Iris pigment epithelial cell (primary cell): Measurements from ENCODE around the gene HEPN1.

Source experiments
- DNase-seq: peaks from one replicate; pipeline ENCODE4 v3.0.0-alpha.2; 2011; ENCODE audit warnings: low read depth

HEPN1 gene

DNA sequence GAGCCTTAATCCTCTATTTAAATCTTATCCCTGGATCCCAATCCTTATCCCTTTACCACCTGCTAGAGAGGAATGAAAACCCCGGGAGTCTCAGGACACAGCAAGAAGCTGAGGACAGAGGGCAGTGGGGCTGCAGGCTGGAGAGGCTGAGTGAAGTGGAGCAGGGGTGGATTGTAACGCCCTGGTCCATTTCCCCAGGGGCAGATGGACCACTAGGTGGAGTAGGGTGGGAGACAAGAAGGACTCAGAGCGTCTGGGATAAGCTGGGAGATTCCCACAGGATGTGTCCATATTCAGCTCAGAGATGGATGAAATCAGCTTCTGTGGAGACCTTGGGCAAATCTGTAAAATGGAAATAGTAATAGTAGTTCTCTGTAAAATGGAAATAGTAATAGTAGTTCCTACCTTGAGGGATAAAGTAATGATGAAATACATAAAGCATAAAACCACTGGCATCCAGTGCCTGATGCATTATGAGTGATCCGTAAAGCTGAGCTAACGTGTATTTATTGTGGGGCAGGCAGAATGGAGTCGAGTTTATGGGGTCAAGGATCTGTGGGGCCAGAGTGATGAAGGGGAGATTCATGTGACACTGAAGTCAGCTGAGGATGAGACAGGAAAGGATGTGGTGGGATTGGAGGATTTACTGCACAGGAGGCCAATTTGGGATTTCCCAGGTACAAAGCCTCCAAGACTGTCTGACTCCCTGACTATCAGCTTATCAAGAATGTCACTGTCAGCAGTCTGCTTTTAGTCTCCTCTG is 19.5 kb upstream of the HEPN1 start:
- DNase-seq: no peak

DNA sequence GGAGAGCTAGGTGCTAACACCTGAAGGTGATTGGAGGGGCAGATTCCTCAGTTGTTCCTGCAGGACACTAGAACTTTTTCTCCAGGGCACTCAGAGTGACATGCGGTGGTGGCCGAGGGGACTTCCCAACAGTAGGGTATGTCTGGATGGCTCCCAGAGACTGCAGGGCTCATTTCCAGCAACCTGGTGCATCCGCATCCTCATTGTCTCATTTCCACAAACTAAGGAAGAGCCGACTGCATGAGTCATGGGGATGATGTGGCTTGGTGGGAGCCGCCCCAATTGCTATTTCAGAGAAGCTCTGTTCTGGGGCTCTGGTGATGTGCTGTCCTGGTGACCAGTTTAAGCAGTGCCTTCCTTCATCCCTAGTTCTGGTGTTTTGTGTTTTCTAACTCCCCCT is 18.6 kb upstream of the HEPN1 start:
- DNase-seq: peak; percentile 87

DNA sequence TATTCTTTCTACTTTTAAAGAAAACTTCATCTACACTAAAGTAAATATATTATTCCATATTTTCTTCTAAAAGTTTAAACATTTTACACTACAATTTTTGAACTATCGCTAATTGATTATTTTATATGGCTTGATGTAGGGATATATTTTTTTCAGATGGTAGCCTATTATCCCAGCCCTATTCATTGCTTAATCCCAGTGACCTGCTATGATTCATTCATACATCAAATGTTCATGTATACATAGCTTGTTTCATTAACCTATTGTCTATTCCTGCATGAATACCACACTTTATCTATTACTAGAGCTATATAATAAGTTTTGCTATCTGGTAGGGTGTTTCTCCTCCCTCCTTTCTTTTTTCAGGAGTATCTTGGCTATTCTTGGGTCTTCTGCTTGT is 16.4 kb upstream of the HEPN1 start:
- no peak for DNase-seq

DNA sequence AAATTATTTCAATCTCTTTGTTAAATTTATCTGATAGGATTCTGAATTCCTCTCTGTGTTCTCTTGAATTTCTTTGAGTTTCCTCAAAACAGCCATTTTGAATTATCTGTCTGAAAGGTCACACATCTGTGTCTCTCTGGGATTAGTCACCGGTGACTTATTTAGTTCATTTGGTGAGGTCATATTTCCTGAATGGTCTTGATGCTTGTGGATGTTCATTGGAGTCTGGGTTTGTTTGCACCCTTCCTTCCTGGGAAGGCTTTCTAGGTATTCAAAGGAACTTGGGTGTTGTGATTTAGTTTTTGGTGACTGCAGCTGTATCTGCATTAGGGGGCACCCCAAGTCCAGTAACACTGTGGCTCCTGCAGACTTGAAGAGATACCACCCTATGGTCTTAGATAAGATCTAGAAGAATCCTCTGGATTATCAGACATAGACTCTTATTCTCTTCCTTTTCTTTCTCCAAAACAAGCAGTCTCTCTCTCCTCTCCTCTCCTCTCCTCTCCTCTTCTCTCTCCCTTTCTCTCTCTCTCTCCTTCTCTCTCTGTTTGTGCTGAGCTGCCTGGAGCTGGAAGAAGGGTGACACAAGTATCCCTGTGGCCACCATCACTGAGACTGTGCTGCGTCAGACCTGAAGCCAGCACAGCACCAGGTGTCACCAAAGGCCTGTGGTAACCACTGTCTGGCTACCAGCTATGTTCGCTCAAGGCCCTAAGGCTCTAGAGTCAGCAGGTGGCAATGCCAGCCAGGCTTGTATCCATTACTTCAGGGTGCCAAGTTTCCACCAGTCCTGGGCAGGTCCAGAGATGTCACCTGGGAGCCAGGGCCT is 3.3 kb upstream of the HEPN1 start:
- peak; percentile 58 for DNase-seq

DNA sequence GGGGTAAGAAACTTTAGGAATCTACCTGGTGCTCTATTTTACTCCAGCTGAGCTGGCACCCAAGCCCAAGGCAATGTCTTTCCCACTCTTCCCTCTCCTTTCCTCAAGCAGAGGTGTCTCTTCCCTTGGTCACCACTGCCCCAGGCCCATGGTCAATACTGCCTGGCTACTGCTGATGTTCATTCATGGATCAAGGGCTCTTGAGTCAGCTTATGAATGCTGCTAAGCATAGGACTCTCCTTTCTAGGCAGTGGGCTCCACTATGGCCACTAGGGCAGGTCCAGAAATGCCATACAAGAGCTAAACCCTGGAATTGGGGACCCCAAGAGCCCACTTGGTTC is 2.7 kb upstream of the HEPN1 start:
- DNase-seq: no peak

DNA sequence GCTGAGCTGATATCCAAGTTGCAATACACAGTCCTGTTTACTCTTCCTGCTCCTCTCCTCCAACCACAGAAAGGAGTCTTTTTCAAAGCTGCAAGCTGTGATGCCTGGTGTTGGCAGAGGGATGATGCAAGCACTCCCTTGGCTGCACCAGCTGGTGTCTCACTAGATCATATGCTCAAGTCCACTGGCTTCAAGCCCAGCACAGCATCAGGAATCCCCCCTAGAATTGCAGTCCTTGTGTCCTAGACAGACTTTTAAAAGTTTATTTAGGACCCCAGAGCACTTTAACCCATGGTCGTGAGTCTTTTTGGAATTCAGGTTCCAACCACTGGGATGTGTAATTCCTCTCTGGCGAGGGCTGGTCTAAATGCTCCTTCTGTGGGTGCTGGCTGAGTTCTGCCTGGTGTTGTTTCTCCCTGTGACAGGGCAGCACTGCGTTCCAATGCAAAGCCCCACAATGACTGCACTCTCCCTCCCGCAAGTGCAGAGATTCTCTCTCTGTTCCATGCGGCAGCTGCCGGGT is 1.9 kb upstream of the HEPN1 start:
- peak; percentile 75 for DNase-seq

DNA sequence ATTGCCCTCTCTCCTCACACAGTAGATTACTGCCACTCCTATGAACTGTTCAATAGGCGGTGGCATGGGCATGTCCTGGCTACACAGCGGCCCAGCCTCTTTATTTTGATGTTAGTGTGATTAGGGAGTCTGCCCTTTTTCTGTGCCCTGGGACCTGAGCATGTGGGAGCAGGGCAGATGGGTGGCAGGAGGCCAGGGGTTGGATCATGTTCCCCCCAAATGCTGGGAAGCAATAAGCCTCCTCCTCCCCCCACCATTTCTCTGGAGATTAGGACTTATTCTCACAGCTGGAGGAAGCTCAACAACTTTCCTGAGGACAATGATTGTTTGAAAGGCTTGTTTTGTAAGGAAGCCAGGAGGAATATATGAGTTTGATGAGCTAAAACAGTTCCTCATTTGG is 848 bp downstream of the HEPN1 start:
- DNase-seq: no peak

DNA sequence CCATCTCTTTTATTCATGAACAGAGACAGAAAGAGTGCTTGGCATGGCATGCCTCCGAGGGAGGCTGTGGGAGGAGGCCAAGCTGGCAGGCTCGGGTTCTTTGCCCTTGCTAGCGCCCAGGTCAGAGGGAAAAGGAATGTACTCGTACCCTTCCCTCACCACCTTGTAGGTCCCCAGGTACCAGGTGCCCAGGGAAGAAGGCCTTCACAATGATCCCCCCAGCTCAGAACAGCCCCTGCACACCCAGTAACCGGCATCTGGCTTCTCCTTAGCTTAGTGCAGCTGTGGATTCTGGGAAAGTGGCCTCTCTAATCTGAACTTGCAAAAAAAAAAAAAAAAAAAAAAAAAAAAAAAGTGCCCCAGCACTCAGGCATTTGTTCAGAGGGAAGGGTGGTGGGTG is 1.3 kb downstream of the HEPN1 start:
- no peak for DNase-seq

DNA sequence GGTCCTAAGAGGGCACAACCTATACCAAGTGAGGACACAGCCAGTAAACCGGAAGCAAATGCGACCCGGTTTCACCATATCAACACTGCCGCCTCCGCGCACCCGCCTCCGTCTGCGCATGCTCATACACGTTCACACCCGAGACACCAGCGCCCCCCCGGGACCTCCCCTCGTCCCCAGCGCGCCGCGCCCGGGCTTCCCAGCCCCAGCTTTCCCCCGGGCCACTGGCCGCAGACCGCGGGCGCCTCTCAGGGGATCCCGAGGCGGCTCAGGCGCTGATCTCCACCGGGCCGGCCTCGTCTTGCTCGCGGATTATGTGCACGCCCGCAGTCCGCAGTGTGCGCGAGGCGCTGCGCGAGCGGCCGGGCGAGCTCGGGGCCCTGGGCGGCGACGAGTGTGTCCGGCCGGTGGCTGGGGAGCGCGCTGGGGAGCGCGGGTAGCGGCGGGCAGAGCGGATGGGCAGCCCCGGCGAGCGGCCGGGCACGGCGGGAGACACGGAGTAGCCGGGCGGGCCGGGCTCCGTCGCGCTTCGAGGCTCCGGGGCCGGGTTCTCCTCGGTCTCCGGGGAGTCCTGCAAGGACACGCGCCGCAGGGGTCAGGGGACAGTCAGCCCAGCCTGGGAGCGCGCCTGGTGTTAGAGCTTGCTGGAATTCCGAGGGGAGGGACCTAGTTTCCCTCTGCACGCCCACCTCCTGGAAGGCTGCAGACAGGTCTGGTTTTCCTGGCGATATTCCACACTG is 2.0 kb downstream of the HEPN1 start:
- peak; percentile 60 for DNase-seq

DNA sequence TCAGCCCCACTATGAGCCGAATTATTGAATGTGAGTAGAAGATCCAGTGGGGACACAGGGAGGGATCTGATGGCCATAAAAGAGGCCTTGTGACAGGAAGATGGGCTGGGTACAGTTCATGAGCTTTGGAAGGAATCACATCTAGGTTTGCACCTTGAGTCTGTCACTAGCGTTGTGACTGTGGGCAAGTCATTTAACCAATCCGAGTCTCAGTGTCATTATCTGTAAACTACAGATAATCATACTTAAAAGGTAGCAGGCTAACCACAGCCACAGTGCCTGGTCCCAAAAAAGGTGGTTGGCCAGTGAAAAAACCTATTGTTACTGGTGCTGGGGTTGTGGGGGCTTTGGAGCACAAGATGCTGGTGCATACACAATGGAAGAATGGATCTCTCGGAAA is 3.8 kb downstream of the HEPN1 start:
- DNase-seq: no peak

DNA sequence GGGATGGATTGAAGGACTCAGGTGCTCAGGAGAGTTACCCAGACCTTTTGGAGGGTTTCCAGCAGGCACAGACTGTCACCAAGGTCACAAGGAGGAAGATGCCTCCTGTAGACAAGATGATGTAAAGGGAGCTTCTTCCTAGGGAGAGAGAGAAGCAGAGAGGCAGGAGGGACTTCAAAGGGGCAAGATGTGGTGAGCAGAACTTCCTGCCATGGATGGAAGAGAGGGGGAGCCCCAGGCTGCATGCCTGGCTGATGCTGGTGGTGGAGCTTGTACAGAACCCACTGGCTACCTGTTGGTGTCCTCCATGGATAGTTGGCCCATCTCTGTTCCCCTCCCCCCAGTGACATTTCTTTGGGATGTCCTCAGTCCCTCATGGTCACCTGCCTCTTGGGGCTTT is 4.2 kb downstream of the HEPN1 start:
- DNase-seq: no peak

DNA sequence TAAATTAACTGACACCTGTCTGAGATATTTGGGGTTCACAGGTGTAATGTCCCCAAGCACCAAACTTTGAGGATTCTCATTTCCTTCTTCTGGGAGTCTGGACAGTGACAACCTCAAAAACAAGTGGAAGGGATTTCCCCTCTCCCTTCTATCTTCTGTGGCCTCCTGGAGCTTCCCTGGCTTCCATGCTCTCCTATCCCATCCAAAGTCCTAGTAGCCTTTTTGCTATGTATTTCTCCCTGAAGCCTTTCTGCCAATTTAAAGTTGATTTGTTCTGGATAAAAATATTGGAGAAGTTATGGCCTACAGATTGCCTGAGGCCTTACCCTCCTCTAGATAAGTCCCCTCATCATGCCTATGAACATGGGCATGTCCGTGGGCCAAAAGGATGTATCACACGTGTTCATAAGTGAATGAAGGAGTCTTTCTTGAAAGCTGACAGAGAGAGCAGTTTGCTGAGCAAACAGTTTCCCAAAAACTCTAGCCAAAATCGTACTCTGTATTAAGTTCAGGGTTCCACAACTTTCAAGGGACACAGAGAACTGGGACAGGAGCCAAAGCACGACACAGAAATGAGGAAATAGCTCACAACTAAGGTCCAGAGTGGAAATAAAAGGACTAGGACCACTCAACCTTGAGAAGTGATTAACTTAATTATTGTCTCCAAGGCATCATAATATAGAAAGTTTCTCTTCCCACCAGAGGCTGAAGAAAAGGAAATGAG is 10.1 kb downstream of the HEPN1 start:
- no peak for DNase-seq

DNA sequence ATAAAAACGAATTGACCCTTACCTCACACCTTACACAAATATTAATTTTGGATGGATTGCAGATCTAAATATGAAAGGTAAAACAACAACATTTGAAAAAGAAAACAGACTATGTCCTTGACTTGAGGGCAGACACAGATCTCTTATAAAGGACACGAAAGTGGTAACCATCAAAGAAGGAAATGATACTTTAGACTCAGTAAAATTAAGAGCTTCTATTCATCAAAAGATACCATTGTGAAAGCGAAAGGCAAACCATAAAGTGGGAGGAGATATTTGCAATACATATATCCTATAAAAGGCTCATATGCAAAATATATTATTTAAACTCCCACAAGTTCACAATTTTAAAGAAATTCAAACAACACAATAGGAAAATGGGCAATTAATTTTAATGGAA is 11.7 kb downstream of the HEPN1 start:
- DNase-seq: no peak

DNA sequence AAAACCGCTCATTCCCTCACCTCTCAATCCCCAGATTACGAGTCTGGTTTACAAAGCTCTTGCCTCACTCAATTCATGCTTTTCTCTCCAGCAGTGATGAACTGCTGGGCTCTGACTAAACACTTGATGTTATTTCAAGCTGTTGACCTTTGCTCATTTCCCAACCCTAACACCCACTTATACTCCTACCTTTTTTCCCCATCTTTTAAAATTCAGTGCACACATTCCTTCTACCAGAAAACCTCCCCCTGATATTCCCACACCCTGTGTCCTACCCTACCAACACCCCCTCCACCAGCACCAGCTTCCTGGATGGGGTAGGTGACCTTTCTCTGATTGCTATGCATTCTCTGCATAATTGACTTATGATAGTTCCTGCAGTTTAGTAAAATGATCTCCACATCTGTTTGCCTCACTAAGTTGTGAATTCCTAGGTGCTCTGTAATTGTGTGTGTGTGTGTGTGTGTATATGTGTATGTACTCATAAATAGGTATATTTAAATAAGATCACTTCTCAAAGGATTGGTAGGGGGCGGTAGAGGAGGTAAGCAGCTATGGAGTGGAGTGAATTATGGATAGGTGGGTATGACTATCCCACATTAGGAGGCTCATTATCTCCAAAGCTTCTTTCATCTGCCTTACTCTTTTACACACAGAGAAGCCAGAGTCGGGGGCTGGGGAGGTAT is 16.0 kb downstream of the HEPN1 start:
- DNase-seq: peak; percentile 92

DNA sequence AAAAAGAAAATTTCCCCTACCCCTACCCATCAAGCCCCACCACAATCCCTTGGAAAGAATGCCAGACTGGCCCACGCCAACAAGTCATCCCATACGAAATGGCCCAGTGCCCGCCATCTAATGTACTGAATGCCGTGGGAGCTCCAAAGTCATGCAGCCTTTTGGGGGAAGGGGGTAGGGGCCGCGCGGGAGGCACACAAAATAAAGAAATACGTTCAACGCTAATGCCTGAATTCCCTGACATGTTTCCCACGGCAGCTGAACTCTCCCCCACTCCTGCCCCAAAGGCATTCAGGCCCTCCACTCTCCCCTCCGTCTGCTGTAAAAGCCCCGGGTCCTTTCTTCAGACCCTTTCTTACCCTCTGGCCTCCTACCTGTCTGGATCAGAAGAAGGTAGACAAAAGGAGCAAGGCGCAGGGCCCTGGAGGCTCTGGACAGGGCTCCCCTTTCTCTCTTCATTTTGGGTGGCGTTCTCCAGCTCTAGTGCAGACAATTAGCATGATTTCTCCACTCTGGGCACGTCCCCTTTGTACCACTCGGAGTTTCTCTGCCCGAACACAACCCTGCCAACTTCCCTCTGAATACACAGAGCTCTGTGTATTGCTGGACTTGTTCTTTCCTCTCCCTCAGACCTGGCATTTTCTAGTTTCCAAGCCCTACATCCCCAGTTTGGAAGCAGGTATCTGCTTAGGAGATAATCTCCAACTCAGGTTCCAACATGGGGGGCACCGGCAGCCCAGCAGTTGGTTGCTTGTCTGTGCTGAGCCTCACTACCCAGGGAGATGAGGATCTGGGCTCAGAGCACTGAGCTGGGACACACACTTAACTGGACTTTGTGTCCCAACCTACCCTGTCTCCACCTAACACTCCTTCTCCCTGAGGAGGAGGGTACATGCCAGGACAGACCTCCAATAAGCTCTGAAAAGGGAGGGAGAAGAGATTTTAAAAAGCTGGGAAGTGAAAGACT is 16.8 kb downstream of the HEPN1 start, which contains the start of gene HEPACAM:
HEPACAM (minus strand) TSS at position 500 of the 967 bp plus-strand sequence; CDS start at position 459, 41 bp downstream.
- no peak for DNase-seq

DNA sequence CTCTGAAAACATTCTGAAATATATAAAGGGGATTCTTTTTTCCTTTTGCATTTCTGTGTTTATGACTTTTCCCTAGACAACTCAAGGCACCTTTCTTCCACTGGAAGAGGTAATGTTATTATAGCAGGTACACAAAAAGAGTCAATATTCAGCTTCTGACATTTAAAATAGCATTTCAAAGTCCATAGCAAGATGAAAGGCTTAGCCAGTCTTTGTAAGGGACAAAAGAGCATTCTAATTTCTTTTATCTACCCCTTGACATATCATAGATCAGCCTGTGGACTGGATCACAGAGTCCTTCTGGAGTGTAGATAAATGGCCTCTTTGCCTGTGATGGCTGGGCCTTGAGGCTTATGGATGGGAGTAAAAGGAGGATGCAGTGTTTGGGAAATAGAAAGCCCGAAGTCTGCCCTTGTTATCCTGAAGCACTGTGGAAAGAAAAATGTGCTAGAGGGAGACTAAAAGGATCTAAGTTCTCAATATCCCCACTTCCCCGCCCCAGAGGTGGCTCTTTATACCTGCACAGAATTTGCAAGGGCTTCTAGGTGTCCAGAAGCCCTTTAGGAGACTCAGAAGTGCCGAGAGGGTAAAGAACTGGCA is 18.4 kb downstream of the HEPN1 start:
- DNase-seq: no peak

DNA sequence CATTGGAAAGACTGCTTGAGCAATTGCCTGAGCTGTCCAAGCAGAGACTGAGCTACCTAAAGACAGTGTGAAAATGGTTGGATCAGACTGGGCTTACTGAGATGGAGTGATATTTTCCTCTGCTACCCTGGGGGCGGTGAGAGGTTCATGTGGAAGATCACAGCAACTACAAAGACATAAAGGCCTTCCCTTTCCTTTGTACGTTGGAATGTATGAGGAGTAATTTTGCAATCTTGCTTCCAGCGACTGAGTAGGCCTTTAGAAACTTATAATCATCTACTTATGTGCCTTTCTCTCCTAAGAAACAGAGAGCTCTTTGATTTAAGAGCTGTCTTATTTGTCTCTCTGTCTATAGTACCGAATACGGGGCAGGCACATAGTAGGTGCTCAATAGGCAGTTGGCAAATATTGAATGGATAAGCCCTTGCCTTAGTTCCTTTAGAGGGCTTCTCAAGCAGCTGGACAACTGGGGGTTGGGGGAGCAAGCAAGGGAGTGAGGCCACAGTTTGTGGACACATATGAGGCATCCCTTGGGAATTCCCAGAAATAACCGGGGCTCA is 19.2 kb downstream of the HEPN1 start:
- peak; percentile 50 for DNase-seq

DNA sequence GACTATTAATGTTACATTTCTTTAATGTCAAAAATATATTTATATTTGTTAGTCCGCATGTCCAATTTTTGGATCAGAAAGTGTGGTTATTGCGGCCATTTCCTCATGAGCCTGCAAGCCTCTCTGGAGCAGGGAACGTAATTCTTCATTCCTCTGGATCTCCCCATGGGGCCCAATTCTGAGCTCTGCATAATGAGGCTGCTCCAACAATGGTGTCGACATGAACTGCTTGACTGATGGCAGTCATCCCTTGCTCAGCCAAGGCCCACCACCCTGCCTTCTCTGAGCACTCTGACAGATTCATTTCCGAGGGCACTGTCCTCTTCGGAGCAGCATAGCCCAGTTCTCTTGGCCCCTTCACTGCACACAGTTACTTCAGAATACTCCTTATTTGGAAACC is 19.9 kb downstream of the HEPN1 start:
- no peak for DNase-seq

DNA sequence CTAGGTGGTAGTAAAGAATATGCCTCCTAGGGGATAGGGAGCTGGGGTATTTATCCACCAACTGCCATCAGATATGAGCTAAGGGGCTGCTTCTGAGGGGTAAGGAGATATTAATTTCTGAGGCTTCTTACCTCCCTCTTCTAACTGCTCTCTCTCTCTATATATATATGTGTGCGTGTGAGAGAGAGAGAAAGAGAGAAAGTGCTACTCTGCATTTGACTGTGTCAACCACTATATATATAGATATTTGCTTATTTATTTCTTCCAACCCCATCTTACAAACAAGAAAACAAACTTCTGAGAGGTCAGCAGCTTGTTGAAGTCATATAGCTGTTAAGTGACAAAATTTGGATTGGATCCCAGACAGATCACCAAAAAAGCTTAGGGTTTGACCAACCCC is 22.7 kb downstream of the HEPN1 start:
- DNase-seq: no peak
